ENCODE results near the gene SPPL2A. TPM values are rescaled to one million over a fixed set of nuclear protein-coding genes. Genes with fewer than 3 reads are reported as not detected.

SPPL2A gene
- total and polyA plus RNA-seq, 2 of the 13 experiments (the other 11 are each of a cell fraction or from before 2014, with no cell fraction given), result 80.5 to 105 TPM

- POLR2A ChIA-PET, result interaction anchor here (1.3 kb wide), 1 partner anchor 34 kb away, joined by 4 read pairs; no protein-coding TSS in a partner anchor
- peak; percentile 90 for TF ChIP-seq ZBTB33 (CRISPR knock-in tag; IDR thresholded peaks at IDR 0.05)
- TF ChIP-seq USF2 (IDR thresholded peaks at IDR 0.05; ENCODE audit: low read depth, low read length), result no peak
- TF ChIP-seq USF2 (CRISPR knock-in tag; IDR thresholded peaks at IDR 0.05; ENCODE audit: borderline replicate concordance), result 0 out of 2 replicates have a peak, but pooled peaks have one; percentile 8
- no peak for TF ChIP-seq ZHX1 (CRISPR knock-in tag; IDR thresholded peaks at IDR 0.05; ENCODE audit: low read depth)
- no peak for TF ChIP-seq TEAD2 (CRISPR knock-in tag; IDR thresholded peaks at IDR 0.05)
- TF ChIP-seq ZGPAT (CRISPR knock-in tag; IDR thresholded peaks at IDR 0.05), result no peak
- peak; percentile 30 for TF ChIP-seq PRPF4 (IDR thresholded peaks at IDR 0.05; ENCODE audit: low read depth, low read length, poor library complexity, severe bottlenecking)
- no peak for TF ChIP-seq RBFOX2 (IDR thresholded peaks at IDR 0.05; ENCODE audit: low read depth, low read length)
- TF ChIP-seq LCORL (IDR thresholded peaks at IDR 0.05), result no peak
- TF ChIP-seq LCORL (CRISPR knock-in tag; IDR thresholded peaks at IDR 0.05), result 0 out of 2 replicates have a peak, but pooled peaks have one; percentile 1
- TF ChIP-seq ZBTB38 (CRISPR knock-in tag; IDR thresholded peaks at IDR 0.05), result peak; percentile 89
- 0 out of 2 replicates have a peak, but pooled peaks have one; percentile 12 for TF ChIP-seq ZNF414 (CRISPR knock-in tag; IDR thresholded peaks at IDR 0.05)
These were observed 80.1 kb downstream of the SPPL2A start for GRCh38 chr15:50685191-50685975.

More at GRCh38 chr15:50685191-50685975, 80.1 kb downstream of the SPPL2A start:
- WGBS (ENCODE audit: low lambda C conversion rate), result 39% methylated on average over 22 of the region's 22 CpGs
- H3K4me3 ChIP-seq (replicated peaks in 1 of 3; ENCODE audit: insufficient read depth in 1 of 3, low read depth in 2 of 3, low read length in 3 of 3), result peak overlapping the region; percentile 65 to 90 (median 86)
- no peaks in the 10 kb centered on the region for H3K9me3 ChIP-seq (ENCODE audit: low read length)
- no peak overlapping the region for H2AFZ ChIP-seq (ENCODE audit: low read length)
- DNase-seq (ENCODE audit: low spot score) (no peak), FAIRE-seq (no peak), ATAC-seq (no peak)
- H3K9ac ChIP-seq (ENCODE audit: insufficient read depth, low read depth, low read length), result peak overlapping the region; percentile 94
- CTCF ChIA-PET (ENCODE audit: low intra/inter-chr PET ratio, low total read pairs), result interaction anchor here (1.0 kb wide), 1 partner anchor 191 kb away, joined by 3 read pairs; no protein-coding TSS in a partner anchor
- no peaks in the 10 kb centered on the region; a peak in 1 of 5 replicates for H3K36me3 ChIP-seq (replicated peaks in 1 of 2; ENCODE audit: control insufficient read depth in 1 of 2, insufficient read depth in 2 of 2, low read length in 2 of 2)
- BruUV-seq (replicated peaks), result TSS peak; percentile 73
- peak overlapping the region; percentile 88 for H3K4me2 ChIP-seq (ENCODE audit: low read depth, low read length)
- H3K4me1 ChIP-seq (ENCODE audit: insufficient read depth, low read length), result peaks cover 55% of the 10 kb centered on the region
- no peaks in the 10 kb centered on the region; a peak in 1 of 5 replicates for H3K27me3 ChIP-seq (ENCODE audit: control insufficient read depth in 1 of 2, insufficient read depth in 2 of 2, low read length in 2 of 2)
- peaks cover 6% of the 10 kb centered on the region; the same call in 1 of the 2 replicates for H4K20me1 ChIP-seq (ENCODE audit: insufficient read depth, low read length)
- peaks cover 56% of the 10 kb centered on the region for H3K79me2 ChIP-seq (ENCODE audit: insufficient read depth, low read length)
- in situ Hi-C loops (cut with HindIII; ENCODE audit: extremely low pct_ligation_motif_present, low pct_unique_long_range_greater_than_20kb) (no loop called here), intact Hi-C loops (cut with micrococcal nuclease; ENCODE audit: unreplicated experiment) (loop anchor here (5.0 kb wide), 1 partner anchor 82 kb away; the partner anchor contains the start of gene SPPL2A)
- peak overlapping the region; percentile 94 for H3K27ac ChIP-seq (ENCODE audit: extremely low read length, insufficient read depth, low read length)

All from HepG2 (cell line).